HEK293T (cell line): ENCODE results near the gene OR2B3.

Experiments
- CTCF ChIA-PET: fragments of 350-600 bp; formaldehyde crosslinking; extraction: SDS; loops from one replicate; lab custom pipeline; 2021; ENCODE audit warnings: antibody characterized with exemption, inconsistent platforms; lab: Yijun Ruan, JAX
- POLR2A ChIA-PET: fragments of 350-600 bp; formaldehyde crosslinking; extraction: SDS; loops from one replicate; lab custom pipeline; 2020; ENCODE audit warnings: antibody characterized with exemption, inconsistent platforms; lab: Yijun Ruan, JAX
- DNase-seq: peaks from one replicate; pipeline ENCODE4 v3.0.0; 2012; ENCODE audit warnings: mixed read lengths; ENCODE audit errors: extremely low spot score
- ARNT ChIP-seq: fragments of 450-650 bp; IDR thresholded peaks from 2 replicates; pipeline ENCODE4 v1.6.1; 2017; ENCODE audit warnings: mild to moderate bottlenecking
- BHLHE40 ChIP-seq: fragments of 450-650 bp; IDR thresholded peaks from 2 replicates; pipeline ENCODE4 v1.6.1; 2016; ENCODE audit warnings: mild to moderate bottlenecking, moderate library complexity, borderline replicate concordance
- CTBP1 ChIP-seq: fragments of 450-650 bp; IDR thresholded peaks from 2 replicates; pipeline ENCODE4 v1.6.1; 2016; ENCODE audit warnings: borderline replicate concordance
- FOXA1 ChIP-seq: fragments of 450-650 bp; IDR thresholded peaks from 2 replicates; pipeline ENCODE4 v1.6.1; 2016; ENCODE audit warnings: mild to moderate bottlenecking
- FOXK2 ChIP-seq: fragments of 450-650 bp; IDR thresholded peaks from 2 replicates; pipeline ENCODE4 v1.6.1; 2016; ENCODE audit warnings: mild to moderate bottlenecking
- HDGF ChIP-seq: fragments of 450-650 bp; IDR thresholded peaks from 2 replicates; pipeline ENCODE4 v1.6.1; 2017; ENCODE audit warnings: antibody characterized with exemption, borderline replicate concordance
- LEF1 ChIP-seq: fragments of 450-650 bp; IDR thresholded peaks from 2 replicates; pipeline ENCODE4 v1.6.1; 2017; ENCODE audit warnings: mild to moderate bottlenecking, borderline replicate concordance
- NFRKB ChIP-seq: fragments of 450-650 bp; IDR thresholded peaks from 2 replicates; pipeline ENCODE4 v1.6.1; 2016; ENCODE audit warnings: mild to moderate bottlenecking, moderate library complexity
- PKNOX1 ChIP-seq: fragments of 450-650 bp; IDR thresholded peaks from 2 replicates; pipeline ENCODE4 v1.6.1; 2016
- SP1 ChIP-seq: fragments of 450-650 bp; IDR thresholded peaks from 2 replicates; pipeline ENCODE4 v1.6.1; 2017
- TARDBP ChIP-seq: fragments of 450-650 bp; IDR thresholded peaks from 2 replicates; pipeline ENCODE4 v1.6.1; 2016
- ZNF384 ChIP-seq: fragments of 450-650 bp; IDR thresholded peaks from 2 replicates; pipeline ENCODE4 v1.6.1; 2016

Gene OR2B3

GRCh38 chr6:29051680-29052079 is 35.4 kb downstream of the OR2B3 start:
- POLR2A ChIA-PET = no interaction called here
- TF ChIP-seq HDGF = no peak
- no peak for TF ChIP-seq PKNOX1
- TF ChIP-seq TARDBP = no peak
- no peak for TF ChIP-seq BHLHE40
- TF ChIP-seq SP1 = no peak
- TF ChIP-seq FOXA1 = no peak
- no peak for TF ChIP-seq NFRKB
- TF ChIP-seq ARNT = no peak
- no peak for TF ChIP-seq CTBP1
- no peak for TF ChIP-seq ZNF384
- TF ChIP-seq LEF1 = no peak
- no peak for TF ChIP-seq FOXK2
- CTCF ChIA-PET = no interaction called here
- DNase-seq = no peak

GRCh38 chr6:29045075-29045474 is 42.0 kb downstream of the OR2B3 start, which contains the start of gene OR2W1:
OR2W1 (minus strand) TSS chr6:29045175; CDS start chr6:29045175, 0 bp downstream.
- CTCF ChIA-PET = no interaction called here
- TF ChIP-seq BHLHE40 = no peak
- POLR2A ChIA-PET = no interaction called here
- no peak for DNase-seq
